GM12878 (cell line): ENCODE measurements around the gene NHLRC4.

Experiments
- EP300 ChIP-seq, 2 experiments: fragments of 150-350 bp in 1 of 2; IDR thresholded peaks; 2 replicates each; pipeline ENCODE4 v1.6.1; 2011 to 2012; ENCODE audit warnings: low read depth in 2 of 2, low read length in 2 of 2, borderline replicate concordance in 1 of 2, improper control_type of control experiment in 1 of 2, inconsistent platforms in 1 of 2; ENCODE audit not compliant: control insufficient read depth in 1 of 2
- EZH2 ChIP-seq: IDR thresholded peaks from 2 replicates; pipeline ENCODE4 v1.6.1; 2012; ENCODE audit warnings: low read depth, mild to moderate bottlenecking, control low read depth, inconsistent platforms, low read length, borderline replicate concordance; ENCODE audit not compliant: control insufficient read depth
- FOXM1 ChIP-seq: IDR thresholded peaks from 2 replicates; pipeline ENCODE4 v1.6.1; 2012; ENCODE audit warnings: low read depth, mild to moderate bottlenecking, inconsistent platforms, low read length, moderate library complexity
- PML ChIP-seq: IDR thresholded peaks from 2 replicates; pipeline ENCODE4 v1.6.1; 2012; ENCODE audit warnings: low read length, inconsistent platforms
- POLR2A ChIP-seq: IDR thresholded peaks from 2 replicates; pipeline ENCODE4 v1.6.1; 2011; ENCODE audit warnings: low read depth, mild to moderate bottlenecking, low read length
- POLR2AphosphoS2 ChIP-seq: IDR thresholded peaks from 2 replicates; pipeline ENCODE4 v1.6.1; 2011; ENCODE audit warnings: low read depth, mild to moderate bottlenecking, low read length, improper control_type of control experiment, moderate library complexity
- TF ChIP-seq, protein P1 (sequence below): fragments of 450-650 bp; IDR thresholded peaks from 2 replicates; pipeline ENCODE4 v1.6.1; 2017; ENCODE audit warnings: mild to moderate bottlenecking
- TF ChIP-seq, protein P2 (sequence below): IDR thresholded peaks from 2 replicates; pipeline ENCODE4 v1.6.1; 2012; ENCODE audit warnings: low read depth, low read length, improper control_type of control experiment
- TF ChIP-seq, protein P3 (sequence below), 3 experiments: IDR thresholded peaks in 2 of 3; conservative IDR thresholded peaks in 1 of 3; 2 replicates each; pipeline ENCODE4 v1.5.1; 2011; ENCODE audit warnings: low read depth in 3 of 3, low read length in 3 of 3, mild to moderate bottlenecking in 3 of 3, control low read depth in 2 of 3, moderate library complexity in 2 of 3, inconsistent platforms in 1 of 3, mixed read lengths in 1 of 3; ENCODE audit not compliant: control insufficient read depth in 2 of 3, insufficient read depth in 1 of 3; ENCODE audit errors: extremely low read depth in 1 of 3
- TF ChIP-seq, protein P4 (sequence below): IDR thresholded peaks from 2 replicates; pipeline ENCODE4 v1.6.1; 2012; ENCODE audit warnings: low read depth, low read length, improper control_type of control experiment
- TF ChIP-seq, protein P5 (sequence below): IDR thresholded peaks from 2 replicates; pipeline ENCODE4 v1.6.1; 2011; ENCODE audit warnings: low read depth, mild to moderate bottlenecking, low read length, moderate library complexity, borderline replicate concordance; ENCODE audit errors: extremely low read depth

DNA sequence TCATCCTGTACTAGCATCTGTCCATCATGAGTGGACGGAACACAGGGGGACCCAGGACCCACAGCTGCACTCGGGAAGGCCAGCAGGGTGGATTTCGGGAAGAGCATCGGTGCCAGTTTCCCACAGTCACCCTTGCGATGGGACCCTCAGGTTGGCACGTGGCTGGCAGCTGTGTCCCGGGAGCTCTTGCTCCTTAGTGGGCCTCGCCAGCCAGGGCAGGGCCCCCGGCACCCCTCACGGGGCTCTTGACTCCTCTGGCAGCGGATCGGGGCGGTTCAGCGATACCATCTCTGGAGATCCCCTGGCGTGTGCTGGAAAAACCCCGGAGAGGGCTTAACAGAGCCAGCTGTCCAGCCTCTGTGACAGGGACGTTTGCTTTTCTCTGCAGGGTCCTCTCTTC, 30.1 kb upstream of the NHLRC4 start:
- TF ChIP-seq FOXM1 (no peak), POLR2A (no peak), POLR2AphosphoS2 (no peak), PML (no peak), EZH2 (no peak), EP300 (IDR thresholded peaks at IDR 0.05; ENCODE audit: borderline replicate concordance in 1 of 2, control insufficient read depth in 1 of 2, low read depth in 2 of 2, low read length in 2 of 2) (no peak)
- TF ChIP-seq, protein P1, sequence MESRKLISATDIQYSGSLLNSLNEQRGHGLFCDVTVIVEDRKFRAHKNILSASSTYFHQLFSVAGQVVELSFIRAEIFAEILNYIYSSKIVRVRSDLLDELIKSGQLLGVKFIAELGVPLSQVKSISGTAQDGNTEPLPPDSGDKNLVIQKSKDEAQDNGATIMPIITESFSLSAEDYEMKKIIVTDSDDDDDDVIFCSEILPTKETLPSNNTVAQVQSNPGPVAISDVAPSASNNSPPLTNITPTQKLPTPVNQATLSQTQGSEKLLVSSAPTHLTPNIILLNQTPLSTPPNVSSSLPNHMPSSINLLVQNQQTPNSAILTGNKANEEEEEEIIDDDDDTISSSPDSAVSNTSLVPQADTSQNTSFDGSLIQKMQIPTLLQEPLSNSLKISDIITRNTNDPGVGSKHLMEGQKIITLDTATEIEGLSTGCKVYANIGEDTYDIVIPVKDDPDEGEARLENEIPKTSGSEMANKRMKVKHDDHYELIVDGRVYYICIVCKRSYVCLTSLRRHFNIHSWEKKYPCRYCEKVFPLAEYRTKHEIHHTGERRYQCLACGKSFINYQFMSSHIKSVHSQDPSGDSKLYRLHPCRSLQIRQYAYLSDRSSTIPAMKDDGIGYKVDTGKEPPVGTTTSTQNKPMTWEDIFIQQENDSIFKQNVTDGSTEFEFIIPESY = no peak
- TF ChIP-seq, protein P2, sequence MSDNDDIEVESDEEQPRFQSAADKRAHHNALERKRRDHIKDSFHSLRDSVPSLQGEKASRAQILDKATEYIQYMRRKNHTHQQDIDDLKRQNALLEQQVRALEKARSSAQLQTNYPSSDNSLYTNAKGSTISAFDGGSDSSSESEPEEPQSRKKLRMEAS = no peak
- TF ChIP-seq, protein P3, sequence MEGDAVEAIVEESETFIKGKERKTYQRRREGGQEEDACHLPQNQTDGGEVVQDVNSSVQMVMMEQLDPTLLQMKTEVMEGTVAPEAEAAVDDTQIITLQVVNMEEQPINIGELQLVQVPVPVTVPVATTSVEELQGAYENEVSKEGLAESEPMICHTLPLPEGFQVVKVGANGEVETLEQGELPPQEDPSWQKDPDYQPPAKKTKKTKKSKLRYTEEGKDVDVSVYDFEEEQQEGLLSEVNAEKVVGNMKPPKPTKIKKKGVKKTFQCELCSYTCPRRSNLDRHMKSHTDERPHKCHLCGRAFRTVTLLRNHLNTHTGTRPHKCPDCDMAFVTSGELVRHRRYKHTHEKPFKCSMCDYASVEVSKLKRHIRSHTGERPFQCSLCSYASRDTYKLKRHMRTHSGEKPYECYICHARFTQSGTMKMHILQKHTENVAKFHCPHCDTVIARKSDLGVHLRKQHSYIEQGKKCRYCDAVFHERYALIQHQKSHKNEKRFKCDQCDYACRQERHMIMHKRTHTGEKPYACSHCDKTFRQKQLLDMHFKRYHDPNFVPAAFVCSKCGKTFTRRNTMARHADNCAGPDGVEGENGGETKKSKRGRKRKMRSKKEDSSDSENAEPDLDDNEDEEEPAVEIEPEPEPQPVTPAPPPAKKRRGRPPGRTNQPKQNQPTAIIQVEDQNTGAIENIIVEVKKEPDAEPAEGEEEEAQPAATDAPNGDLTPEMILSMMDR (IDR thresholded peaks at IDR 0.05 in 2 of 3, conservative IDR thresholded peaks at IDR 0.05 in 1 of 3; ENCODE audit: control insufficient read depth in 2 of 3, extremely low read depth in 1 of 3, insufficient read depth in 1 of 3, low read depth in 3 of 3, low read length in 3 of 3) = no peak
- TF ChIP-seq, protein P4, sequence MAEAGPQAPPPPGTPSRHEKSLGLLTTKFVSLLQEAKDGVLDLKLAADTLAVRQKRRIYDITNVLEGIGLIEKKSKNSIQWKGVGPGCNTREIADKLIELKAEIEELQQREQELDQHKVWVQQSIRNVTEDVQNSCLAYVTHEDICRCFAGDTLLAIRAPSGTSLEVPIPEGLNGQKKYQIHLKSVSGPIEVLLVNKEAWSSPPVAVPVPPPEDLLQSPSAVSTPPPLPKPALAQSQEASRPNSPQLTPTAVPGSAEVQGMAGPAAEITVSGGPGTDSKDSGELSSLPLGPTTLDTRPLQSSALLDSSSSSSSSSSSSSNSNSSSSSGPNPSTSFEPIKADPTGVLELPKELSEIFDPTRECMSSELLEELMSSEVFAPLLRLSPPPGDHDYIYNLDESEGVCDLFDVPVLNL = no peak
- TF ChIP-seq, protein P5, sequence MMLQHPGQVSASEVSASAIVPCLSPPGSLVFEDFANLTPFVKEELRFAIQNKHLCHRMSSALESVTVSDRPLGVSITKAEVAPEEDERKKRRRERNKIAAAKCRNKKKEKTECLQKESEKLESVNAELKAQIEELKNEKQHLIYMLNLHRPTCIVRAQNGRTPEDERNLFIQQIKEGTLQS = no peak
